ENCODE results near the gene NKAIN2.

GRCh38 chr6:124777863-124778262 lies 974.2 kb downstream of the NKAIN2 start:
- TF ChIP-seq ZFP3 (CRISPR knock-in tag; IDR thresholded peaks at IDR 0.05) (no peak), ARNTL (CRISPR knock-in tag; IDR thresholded peaks at IDR 0.05; ENCODE audit: borderline replicate concordance, low read depth) (no peak), CSRNP3 (CRISPR knock-in tag; IDR thresholded peaks at IDR 0.05) (no peak), RARB (CRISPR knock-in tag; IDR thresholded peaks at IDR 0.05) (no peak)
